Neuronal stem cell (in vitro differentiated cells): Measurements from ENCODE around the gene FAM168A.

Experiments
- DNase-seq: peaks from one replicate; pipeline ENCODE4 v3.0.0-alpha.2; 2013; ENCODE audit warnings: low spot score
- H2AFZ ChIP-seq: one replicate; pipeline ENCODE4 v1.6.1; 2013; ENCODE audit warnings: mild to moderate bottlenecking, low read length, inconsistent platforms
- H2AK5ac ChIP-seq: 2 replicates; pipeline ENCODE4 v1.6.1; 2013; ENCODE audit warnings: low read depth, mild to moderate bottlenecking, inconsistent platforms, low read length, moderate library complexity, mixed read lengths
- H2BK120ac ChIP-seq: 2 replicates; pipeline ENCODE4 v1.6.1; 2013; ENCODE audit warnings: low read depth, mild to moderate bottlenecking, inconsistent platforms, low read length, moderate library complexity, mixed read lengths
- H2BK12ac ChIP-seq: one replicate; pipeline ENCODE4 v1.6.1; 2013; ENCODE audit warnings: low read length, inconsistent platforms
- H2BK15ac ChIP-seq: 2 replicates; pipeline ENCODE4 v1.6.1; 2013; ENCODE audit warnings: mild to moderate bottlenecking, low read length, inconsistent platforms, mixed read lengths
- H2BK5ac ChIP-seq: one replicate; pipeline ENCODE4 v1.6.1; 2013; ENCODE audit warnings: inconsistent platforms, mild to moderate bottlenecking, low read length, moderate library complexity
- H3K14ac ChIP-seq: one replicate; pipeline ENCODE4 v1.6.1; 2013; ENCODE audit warnings: low read length, inconsistent platforms
- H3K18ac ChIP-seq: 2 replicates; pipeline ENCODE4 v1.6.1; 2013; ENCODE audit warnings: low read length, inconsistent platforms
- H3K23ac ChIP-seq: 2 replicates; pipeline ENCODE4 v1.6.1; 2013; ENCODE audit warnings: low read depth, mild to moderate bottlenecking, mixed read lengths, low read length, inconsistent platforms; ENCODE audit not compliant: poor library complexity
- H3K27ac ChIP-seq: replicated peaks from 3 replicates; pipeline ENCODE4 v1.5.1; 2013; ENCODE audit warnings: low read length, inconsistent platforms
- H3K27me3 ChIP-seq, 3 experiments: 2 replicates each; pipeline ENCODE4 v1.6.1; 2013; ENCODE audit warnings: low read length in 3 of 3, mild to moderate bottlenecking in 2 of 3, inconsistent platforms in 1 of 3, low read depth in 1 of 3, mixed read lengths in 1 of 3, moderate library complexity in 1 of 3; ENCODE audit not compliant: control insufficient read depth in 3 of 3, insufficient read depth in 3 of 3
- H3K36me3 ChIP-seq, 2 donors: replicated peaks in 1 of 2; 2 replicates each; pipeline ENCODE4 v1.6.1; 2013; ENCODE audit warnings: low read length in 2 of 2; ENCODE audit not compliant: control insufficient read depth in 2 of 2, insufficient read depth in 2 of 2
- H3K4ac ChIP-seq: 2 replicates; pipeline ENCODE4 v1.6.1; 2013; ENCODE audit warnings: inconsistent platforms, mild to moderate bottlenecking, low read length, moderate library complexity
- H3K4me1 ChIP-seq, 2 donors: 1 replicate in 1 of 2; 2 replicates in 1 of 2; pipeline ENCODE4 v1.6.1; 2013; ENCODE audit warnings: low read length in 2 of 2, low read depth in 1 of 2; ENCODE audit not compliant: control insufficient read depth in 2 of 2, insufficient read depth in 1 of 2
- H3K4me2 ChIP-seq: one replicate; pipeline ENCODE4 v1.6.1; 2013; ENCODE audit warnings: mild to moderate bottlenecking, low read length, inconsistent platforms; ENCODE audit not compliant: insufficient read depth, poor library complexity, severe bottlenecking
- H3K4me3 ChIP-seq, 2 donors: 2 replicates each; pipeline ENCODE4 v1.5.1; 2013; ENCODE audit warnings: low read length in 2 of 2, mild to moderate bottlenecking in 2 of 2, inconsistent platforms in 1 of 2, moderate library complexity in 1 of 2
- H3K79me1 ChIP-seq: one replicate; pipeline ENCODE4 v1.6.1; 2013; ENCODE audit warnings: low read depth, mild to moderate bottlenecking, inconsistent platforms, low read length, moderate library complexity
- H3K9ac ChIP-seq: one replicate; pipeline ENCODE4 v1.6.1; 2013; ENCODE audit warnings: mild to moderate bottlenecking, low read depth, low read length, inconsistent platforms; ENCODE audit not compliant: poor library complexity
- H3K9me3 ChIP-seq, 2 donors: replicated peaks in 1 of 2; 2 replicates each; pipeline versions ENCODE3 to v1.6.1; 2013; ENCODE audit warnings: low read length in 2 of 2, mild to moderate bottlenecking in 2 of 2, inconsistent platforms in 1 of 2, low read depth in 1 of 2, mixed read lengths in 1 of 2, moderate library complexity in 1 of 2; ENCODE audit not compliant: control insufficient read depth in 2 of 2, insufficient read depth in 1 of 2
- H4K8ac ChIP-seq: one replicate; pipeline ENCODE4 v1.6.1; 2013; ENCODE audit warnings: low read depth, mild to moderate bottlenecking, inconsistent platforms, low read length, moderate library complexity
- H4K91ac ChIP-seq: one replicate; pipeline ENCODE4 v1.6.1; 2013; ENCODE audit warnings: low read length, low read depth, mild to moderate bottlenecking, inconsistent platforms; ENCODE audit not compliant: poor library complexity
- WGBS, 2 donors: extraction: QIAGEN DNeasy Blood & Tissue Kit; methylation state at CpG; one replicate each; pipeline ENCODE4 v1.1.7; 2013; ENCODE audit warnings: missing lambda C conversion rate in 2 of 2, mixed read lengths in 1 of 2; ENCODE audit not compliant: insufficient read length in 2 of 2, insufficient replicate concordance in 1 of 2; ENCODE audit errors: extremely low coverage in 2 of 2; 5-methylcytosine and 5-hydroxymethylcytosine counted together

FAM168A gene

DNA sequence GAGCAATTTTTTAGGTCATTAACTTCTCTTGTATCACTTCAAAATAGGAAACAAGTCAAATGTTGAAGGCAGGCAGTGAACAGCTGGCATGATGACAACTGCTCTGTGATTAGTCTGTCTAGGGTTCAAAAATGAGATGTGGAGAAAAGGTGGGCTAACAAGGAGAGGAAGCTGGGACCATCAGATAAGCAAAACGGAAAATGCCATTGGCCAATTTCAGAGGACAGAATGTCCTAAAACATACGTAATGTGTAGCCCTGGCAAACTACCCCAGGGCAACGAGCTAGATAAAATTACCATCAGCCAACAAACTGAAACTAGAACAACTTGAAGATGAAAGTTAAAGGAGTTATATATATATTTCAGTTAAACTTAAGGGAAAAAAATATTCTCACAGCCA, 128.5 kb downstream of the FAM168A start:
- Histone ChIP-seq H2BK15ac (no peak overlapping the region), H3K9me3 (no peaks in the 10 kb centered on the region), H3K79me1 (no peaks in the 10 kb centered on the region), H3K4me1 (no peaks in the 10 kb centered on the region), H4K91ac (no peak overlapping the region), H3K14ac (no peak overlapping the region), H2BK120ac (no peak overlapping the region), H3K4me3 (no peak overlapping the region), H3K4me2 (no peak overlapping the region), H4K8ac (no peak overlapping the region), H2BK5ac (no peak overlapping the region), H3K27me3 (no peaks in the 10 kb centered on the region), H3K36me3 (peaks cover 0 to 21% of the 10 kb centered on the region in 2 donors), H2AK5ac (no peak overlapping the region), H2BK12ac (no peak overlapping the region), H3K9ac (no peak overlapping the region), H3K23ac (no peak overlapping the region), H3K27ac (no peak overlapping the region), H3K4ac (no peak overlapping the region), H3K18ac (no peak overlapping the region), H2AFZ (no peak overlapping the region)
- no CpG with 5 or more reads among the region's 3 CpGs for WGBS, 2 donors
- DNase-seq = no peak

DNA sequence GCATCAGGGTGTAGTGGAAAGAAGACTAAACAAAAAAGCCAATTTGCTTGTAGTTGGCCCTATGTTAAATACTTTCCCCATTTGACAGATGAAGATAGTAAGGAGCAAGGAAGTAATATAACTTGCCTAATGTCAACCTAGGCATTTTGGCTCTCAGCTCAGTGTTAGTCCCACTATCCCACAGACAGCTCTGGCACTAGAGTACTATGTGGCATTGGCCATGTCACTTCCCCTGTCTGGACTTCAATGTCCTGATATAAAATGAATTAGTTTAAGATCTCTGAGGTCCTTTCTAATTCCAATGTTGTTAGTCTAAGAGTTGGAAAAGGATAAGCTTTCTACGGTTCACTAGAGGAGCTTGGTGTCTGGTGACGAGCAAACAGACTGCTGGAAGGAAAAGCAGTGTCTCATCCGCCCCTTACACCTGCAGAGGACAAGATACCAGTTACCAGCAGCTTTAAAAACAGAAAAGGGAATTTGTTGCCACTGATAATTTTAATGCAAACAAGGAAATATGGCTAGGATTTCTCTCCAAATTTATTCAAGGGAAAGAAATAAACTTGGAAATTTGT, 129.2 kb downstream of the FAM168A start:
- no peak overlapping the region for H2BK12ac ChIP-seq
- H3K14ac ChIP-seq = no peak overlapping the region
- no peaks in the 10 kb centered on the region for H3K27me3 ChIP-seq
- no peak overlapping the region for H3K23ac ChIP-seq
- H4K91ac ChIP-seq = no peak overlapping the region
- H2BK15ac ChIP-seq = no peak overlapping the region
- no peak overlapping the region for H3K9ac ChIP-seq
- no peaks in the 10 kb centered on the region for H3K79me1 ChIP-seq
- no peak overlapping the region for H3K4me3 ChIP-seq
- peaks cover 0 to 21% of the 10 kb centered on the region in 2 donors for H3K36me3 ChIP-seq
- H2AK5ac ChIP-seq = no peak overlapping the region
- no CpG with 5 or more reads among the region's 3 CpGs for WGBS, 2 donors
- H2BK120ac ChIP-seq = no peak overlapping the region
- H4K8ac ChIP-seq = no peak overlapping the region
- no peak overlapping the region for H3K4me2 ChIP-seq
- no peaks in the 10 kb centered on the region for H3K9me3 ChIP-seq
- H3K4me1 ChIP-seq = no peaks in the 10 kb centered on the region
- H3K27ac ChIP-seq = no peak overlapping the region
- H2AFZ ChIP-seq = no peak overlapping the region
- no peak overlapping the region for H3K18ac ChIP-seq
- no peak overlapping the region for H3K4ac ChIP-seq
- no peak overlapping the region for H2BK5ac ChIP-seq
- no peak for DNase-seq

GRCh38 chr11:73467505-73467904, 130.4 kb downstream of the FAM168A start:
- Histone ChIP-seq H3K4me2 (no peak overlapping the region), H3K9ac (no peak overlapping the region), H3K23ac (no peak overlapping the region), H2BK120ac (no peak overlapping the region), H3K4me1 (no peaks in the 10 kb centered on the region), H3K79me1 (no peaks in the 10 kb centered on the region), H2AFZ (no peak overlapping the region), H4K91ac (no peak overlapping the region), H2BK15ac (no peak overlapping the region), H3K36me3 (peaks cover 2 to 28% of the 10 kb centered on the region in 2 donors), H2AK5ac (no peak overlapping the region), H3K4me3 (no peak overlapping the region), H2BK5ac (no peak overlapping the region), H3K9me3 (no peaks in the 10 kb centered on the region), H3K18ac (no peak overlapping the region), H3K27ac (no peak overlapping the region), H3K14ac (no peak overlapping the region), H4K8ac (no peak overlapping the region), H3K27me3 (no peaks in the 10 kb centered on the region), H2BK12ac (no peak overlapping the region), H3K4ac (no peak overlapping the region)
- no CpG with 5 or more reads among the region's 2 CpGs for WGBS, 2 donors
- DNase-seq = no peak

DNA sequence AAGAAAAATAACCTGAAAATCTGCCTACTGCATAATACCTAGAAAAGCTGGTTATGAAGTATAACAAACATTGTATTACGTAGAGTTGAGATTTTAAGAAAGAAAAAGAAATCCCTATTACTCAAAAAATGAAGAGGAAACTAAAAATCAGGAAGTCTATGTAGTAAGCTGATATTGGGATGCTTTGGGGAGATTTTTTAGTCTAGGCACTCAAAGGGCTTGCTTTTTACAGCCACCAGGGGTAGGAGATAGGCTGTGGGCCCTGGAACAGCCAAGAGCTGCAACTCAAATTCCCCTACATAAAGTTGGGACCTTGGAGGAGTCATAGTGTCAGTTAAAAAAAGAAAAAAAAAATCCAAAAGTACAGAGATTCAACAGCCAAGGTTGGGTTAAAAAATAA, 131.3 kb downstream of the FAM168A start:
- H3K4me2 ChIP-seq = no peak overlapping the region
- no peak overlapping the region for H3K27ac ChIP-seq
- H3K4ac ChIP-seq = no peak overlapping the region
- no peaks in the 10 kb centered on the region for H3K27me3 ChIP-seq
- no peak overlapping the region for H3K4me3 ChIP-seq
- no peak for DNase-seq
- H2AFZ ChIP-seq = no peak overlapping the region
- H2BK12ac ChIP-seq = no peak overlapping the region
- no peak overlapping the region for H2BK120ac ChIP-seq
- no peak overlapping the region for H4K8ac ChIP-seq
- H3K9ac ChIP-seq = no peak overlapping the region
- H3K14ac ChIP-seq = no peak overlapping the region
- H3K4me1 ChIP-seq = no peaks in the 10 kb centered on the region
- H3K79me1 ChIP-seq = no peaks in the 10 kb centered on the region
- no peak overlapping the region for H2AK5ac ChIP-seq
- WGBS, 2 donors = no CpG with 5 or more reads among the region's 1 CpG
- H3K9me3 ChIP-seq = no peaks in the 10 kb centered on the region
- no peak overlapping the region for H2BK5ac ChIP-seq
- H3K36me3 ChIP-seq = peaks cover 2 to 28% of the 10 kb centered on the region in 2 donors
- no peak overlapping the region for H4K91ac ChIP-seq
- no peak overlapping the region for H3K23ac ChIP-seq
- no peak overlapping the region for H3K18ac ChIP-seq
- H2BK15ac ChIP-seq = no peak overlapping the region
